Measurements from ENCODE around the gene OXCT2. TPM values are rescaled to one million over a fixed set of nuclear protein-coding genes. Genes with fewer than 3 reads are reported as not detected.

The OXCT2 gene
- polyA plus RNA-seq, 1 of the 3 experiments (the other 2 are of a cell fraction): 0.44 TPM

DNA sequence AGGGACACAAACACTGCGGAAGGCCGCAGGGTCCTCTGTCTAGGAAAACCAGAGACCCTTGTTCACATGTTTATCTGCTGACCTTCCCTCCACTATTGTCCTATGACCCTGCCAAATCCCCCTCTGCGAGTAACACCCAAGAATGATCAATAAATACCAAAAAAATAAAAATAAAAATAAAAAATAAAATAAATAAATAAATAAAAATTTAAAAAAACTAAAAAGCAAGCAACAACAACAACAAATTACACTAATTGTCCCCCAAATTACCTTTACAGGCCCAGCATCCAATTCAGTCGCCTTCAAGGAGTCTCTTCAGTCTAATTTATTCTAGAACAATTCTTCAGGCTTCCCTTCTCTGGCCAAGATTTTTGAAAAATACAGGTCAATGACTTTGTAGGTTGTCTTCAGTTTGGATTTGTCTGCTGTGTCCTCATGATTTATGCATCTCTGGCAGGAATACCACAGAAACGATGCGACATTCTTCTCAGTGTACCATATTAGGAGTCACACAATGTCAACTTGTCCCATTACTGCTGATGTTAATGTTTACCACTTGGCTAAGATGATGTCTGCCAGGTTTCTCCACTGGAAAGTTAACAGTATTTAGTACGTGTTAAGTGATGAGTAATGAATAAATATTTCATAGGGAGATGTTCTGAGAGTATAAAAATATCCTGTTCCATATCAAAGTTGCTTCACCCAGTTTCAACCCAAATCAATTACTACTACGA lies 37.8 kb upstream of the OXCT2 start:
- Histone ChIP-seq H3K4me1 (ENCODE audit: control insufficient read depth in 1 of 2, insufficient read depth in 2 of 2, low read depth in 1 of 2, low read length in 1 of 2) (no peaks in the 10 kb centered on the region), H3K4me2 (no peak overlapping the region), H4K20me1 (ENCODE audit: insufficient read depth) (no peaks in the 10 kb centered on the region), H3K9ac (no peak overlapping the region), H3K4me3 (ENCODE audit: low read depth in 2 of 2, low read length in 1 of 2) (no peak overlapping the region), H3K79me2 (ENCODE audit: insufficient read depth) (no peaks in the 10 kb centered on the region), H3K9me2 (no peaks in the 10 kb centered on the region), H3K27ac (ENCODE audit: low read depth in 2 of 2, low read length in 1 of 2) (no peak overlapping the region), H3K9me3 (no peaks in the 10 kb centered on the region; the same call in 1 of the 2 replicates), H3K36me3 (replicated peaks in 1 of 2; ENCODE audit: control insufficient read depth in 1 of 2, insufficient read depth in 2 of 2, low read length in 1 of 2) (no peaks in the 10 kb centered on the region), H2AFZ (ENCODE audit: low read depth) (no peak overlapping the region), H3F3A (replicated peaks; ENCODE audit: insufficient read depth) (no peaks in the 10 kb centered on the region), H3K27me3 (ENCODE audit: insufficient read depth) (peaks cover 8% of the 10 kb centered on the region; the same call in 1 of the 2 replicates)
- WGBS (ENCODE audit: low lambda C conversion rate): 60% methylated on average over 6 of the region's 8 CpGs
- TF ChIP-seq TAF1 (IDR thresholded peaks at IDR 0.05; ENCODE audit: borderline replicate concordance, low read depth, low read length): no peak
- TF ChIP-seq, protein P1, sequence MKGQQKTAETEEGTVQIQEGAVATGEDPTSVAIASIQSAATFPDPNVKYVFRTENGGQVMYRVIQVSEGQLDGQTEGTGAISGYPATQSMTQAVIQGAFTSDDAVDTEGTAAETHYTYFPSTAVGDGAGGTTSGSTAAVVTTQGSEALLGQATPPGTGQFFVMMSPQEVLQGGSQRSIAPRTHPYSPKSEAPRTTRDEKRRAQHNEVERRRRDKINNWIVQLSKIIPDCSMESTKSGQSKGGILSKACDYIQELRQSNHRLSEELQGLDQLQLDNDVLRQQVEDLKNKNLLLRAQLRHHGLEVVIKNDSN (IDR thresholded peaks at IDR 0.05; ENCODE audit: borderline replicate concordance, low read depth): no peak
- TF ChIP-seq, protein P2, sequence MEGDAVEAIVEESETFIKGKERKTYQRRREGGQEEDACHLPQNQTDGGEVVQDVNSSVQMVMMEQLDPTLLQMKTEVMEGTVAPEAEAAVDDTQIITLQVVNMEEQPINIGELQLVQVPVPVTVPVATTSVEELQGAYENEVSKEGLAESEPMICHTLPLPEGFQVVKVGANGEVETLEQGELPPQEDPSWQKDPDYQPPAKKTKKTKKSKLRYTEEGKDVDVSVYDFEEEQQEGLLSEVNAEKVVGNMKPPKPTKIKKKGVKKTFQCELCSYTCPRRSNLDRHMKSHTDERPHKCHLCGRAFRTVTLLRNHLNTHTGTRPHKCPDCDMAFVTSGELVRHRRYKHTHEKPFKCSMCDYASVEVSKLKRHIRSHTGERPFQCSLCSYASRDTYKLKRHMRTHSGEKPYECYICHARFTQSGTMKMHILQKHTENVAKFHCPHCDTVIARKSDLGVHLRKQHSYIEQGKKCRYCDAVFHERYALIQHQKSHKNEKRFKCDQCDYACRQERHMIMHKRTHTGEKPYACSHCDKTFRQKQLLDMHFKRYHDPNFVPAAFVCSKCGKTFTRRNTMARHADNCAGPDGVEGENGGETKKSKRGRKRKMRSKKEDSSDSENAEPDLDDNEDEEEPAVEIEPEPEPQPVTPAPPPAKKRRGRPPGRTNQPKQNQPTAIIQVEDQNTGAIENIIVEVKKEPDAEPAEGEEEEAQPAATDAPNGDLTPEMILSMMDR (IDR thresholded peaks at IDR 0.05): no peak
- TF ChIP-seq FOSL2 (IDR thresholded peaks at IDR 0.05; ENCODE audit: borderline replicate concordance, low read depth): no peak
- no peak for TF ChIP-seq GATA2 (CRISPR knock-in tag; IDR thresholded peaks at IDR 0.05)
- TF ChIP-seq RFX5 (IDR thresholded peaks at IDR 0.05; ENCODE audit: low read length): no peak
- no peak for TF ChIP-seq CHD2 (IDR thresholded peaks at IDR 0.05; ENCODE audit: low read length, partially characterized antibody)
- TF ChIP-seq EP300 (IDR thresholded peaks at IDR 0.05; ENCODE audit: borderline replicate concordance in 1 of 2, low read depth in 1 of 2, low read length in 1 of 2): no peak
- TF ChIP-seq FOXJ3 (CRISPR knock-in tag; IDR thresholded peaks at IDR 0.05): no peak
- no peak for TF ChIP-seq POLR2AphosphoS5 (IDR thresholded peaks at IDR 0.05; ENCODE audit: low read depth, low read length)
- TF ChIP-seq, protein P3, sequence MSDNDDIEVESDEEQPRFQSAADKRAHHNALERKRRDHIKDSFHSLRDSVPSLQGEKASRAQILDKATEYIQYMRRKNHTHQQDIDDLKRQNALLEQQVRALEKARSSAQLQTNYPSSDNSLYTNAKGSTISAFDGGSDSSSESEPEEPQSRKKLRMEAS (IDR thresholded peaks at IDR 0.05; ENCODE audit: low read depth): no peak
- no peak for TF ChIP-seq RAD21 (IDR thresholded peaks at IDR 0.05; ENCODE audit: low read length)
- no peak for TF ChIP-seq EZH2phosphoT487 (IDR thresholded peaks at IDR 0.05; ENCODE audit: borderline replicate concordance, low read depth)
- no peak for TF ChIP-seq SIN3A (IDR thresholded peaks at IDR 0.05; ENCODE audit: borderline replicate concordance, low read depth, low read length)
- no peak for TF ChIP-seq RCOR1 (IDR thresholded peaks at IDR 0.05; ENCODE audit: low read length)
- DNase-seq: no peak
- ChIA-PET POLR2A (no interaction called here), CTCF (interaction anchor here (2.1 to 4.8 kb wide), 2 partner anchors 9 to 93 kb away, joined by 8 to 20 read pairs; partner anchors contain the start of gene MYCL)
